IMR-90 (cell line): ENCODE results near the gene CHN2. TPM values are rescaled to one million over a fixed set of nuclear protein-coding genes. Genes with fewer than 3 reads are reported as not detected.

Source experiments
- ATAC-seq: fragments of 200-7000 bp; cut with Tn5 transposase; 2 replicates; pipeline ENCODE4 v1.9.1; 2020; ENCODE audit warnings: low read depth, mild to moderate bottlenecking, moderate library complexity
- BruUV-seq: library from RNA; stranded (reverse); fragments of 400-500 nt; replicated peaks from 2 replicates; lab custom pipeline; 2021; lab: Mats Ljungman, UMichigan
- CTCF ChIA-PET: fragments of 300-600 bp; formaldehyde crosslinking; extraction: SDS; loops from one replicate; lab custom pipeline; 2021; ENCODE audit warnings: antibody characterized with exemption; lab: Yijun Ruan, JAX
- POLR2A ChIA-PET: fragments of 300-600 bp; sonication (Branson Sonifier 250); formaldehyde crosslinking; loops from one replicate; lab custom pipeline; 2022; ENCODE audit warnings: antibody characterized with exemption; ENCODE audit not compliant: unreplicated experiment; lab: Charles Lee
- DNase-seq: peaks from one replicate; pipeline ENCODE4 v3.0.0; 2013
- H2AFZ ChIP-seq: replicated peaks from 2 replicates; pipeline ENCODE3; 2013; ENCODE audit warnings: low read length, mild to moderate bottlenecking; ENCODE audit not compliant: poor library complexity
- H2AK5ac ChIP-seq: 2 replicates; pipeline ENCODE4 v1.6.1; 2013; ENCODE audit warnings: low read depth, low read length, inconsistent platforms
- H2AK9ac ChIP-seq: replicated peaks from 2 replicates; pipeline ENCODE3; 2013; ENCODE audit warnings: mild to moderate bottlenecking, low read depth, low read length, moderate library complexity; ENCODE audit not compliant: poor library complexity
- H2BK120ac ChIP-seq: 2 replicates; pipeline ENCODE4 v1.6.1; 2013; ENCODE audit warnings: low read depth, low read length, inconsistent platforms
- H2BK15ac ChIP-seq: 3 replicates; pipeline ENCODE4 v1.6.1; 2013; ENCODE audit warnings: low read depth, low read length, inconsistent platforms
- H2BK20ac ChIP-seq: 2 replicates; pipeline ENCODE4 v1.6.1; 2013; ENCODE audit warnings: low read depth, mild to moderate bottlenecking, inconsistent platforms, low read length, moderate library complexity
- H2BK5ac ChIP-seq: 2 replicates; pipeline ENCODE4 v1.6.1; 2013; ENCODE audit warnings: mild to moderate bottlenecking, low read depth, low read length, inconsistent platforms; ENCODE audit not compliant: poor library complexity, severe bottlenecking
- H3K14ac ChIP-seq: replicated peaks from 2 replicates; pipeline ENCODE4 v1.6.1; 2013; ENCODE audit warnings: low read depth, low read length, inconsistent platforms
- H3K18ac ChIP-seq: 2 replicates; pipeline ENCODE4 v1.6.1; 2013; ENCODE audit warnings: low read depth, low read length, control low read depth
- H3K23ac ChIP-seq: 2 replicates; pipeline ENCODE4 v1.6.1; 2013; ENCODE audit warnings: low read depth, low read length, inconsistent platforms
- H3K27ac ChIP-seq: 2 replicates; pipeline ENCODE4 v1.5.1; 2013; ENCODE audit warnings: mild to moderate bottlenecking, control low read depth, low read length; ENCODE audit not compliant: insufficient read depth
- H3K27me3 ChIP-seq: 2 replicates; pipeline ENCODE4 v1.6.1; 2013; ENCODE audit warnings: low read length; ENCODE audit not compliant: control insufficient read depth, insufficient read depth
- H3K36me3 ChIP-seq: 2 replicates; pipeline ENCODE4 v1.6.1; 2013; ENCODE audit warnings: low read length, mixed read lengths; ENCODE audit not compliant: control insufficient read depth, insufficient read depth
- H3K4ac ChIP-seq: 2 replicates; pipeline ENCODE4 v1.6.1; 2013; ENCODE audit warnings: low read depth, low read length, inconsistent platforms
- H3K4me1 ChIP-seq: 2 replicates; pipeline ENCODE4 v1.6.1; 2013; ENCODE audit warnings: low read length, mixed read lengths; ENCODE audit not compliant: control insufficient read depth, insufficient read depth
- H3K4me2 ChIP-seq: 2 replicates; pipeline ENCODE4 v1.6.1; 2013; ENCODE audit warnings: low read depth, mild to moderate bottlenecking, control low read depth, low read length, moderate library complexity
- H3K4me3 ChIP-seq: 2 replicates; pipeline ENCODE4 v1.5.1; 2013; ENCODE audit warnings: low read depth, mild to moderate bottlenecking, control low read depth, low read length, moderate library complexity; ENCODE audit not compliant: insufficient read depth
- H3K56ac ChIP-seq: 2 replicates; pipeline ENCODE4 v1.6.1; 2013; ENCODE audit warnings: low read length, inconsistent platforms; ENCODE audit not compliant: insufficient read depth; ENCODE audit errors: extremely low read depth
- H3K79me1 ChIP-seq, 2 experiments: 2 replicates each; pipeline ENCODE4 v1.6.1; 2013; ENCODE audit warnings: low read length in 2 of 2, inconsistent platforms in 1 of 2, low read depth in 1 of 2
- H3K9ac ChIP-seq: 2 replicates; pipeline ENCODE4 v1.6.1; 2013; ENCODE audit warnings: low read depth, low read length, control low read depth
- H3K9me1 ChIP-seq: 2 replicates; pipeline ENCODE4 v1.6.1; 2013; ENCODE audit warnings: low read length, inconsistent platforms; ENCODE audit not compliant: insufficient read depth
- H3K9me3 ChIP-seq: 2 replicates; pipeline ENCODE4 v1.6.1; 2013; ENCODE audit warnings: low read length; ENCODE audit not compliant: control insufficient read depth, insufficient read depth
- H4K20me1 ChIP-seq: 2 replicates; pipeline ENCODE4 v1.6.1; 2013; ENCODE audit warnings: low read length, inconsistent platforms; ENCODE audit not compliant: insufficient read depth
- H4K5ac ChIP-seq: 2 replicates; pipeline ENCODE4 v1.6.1; 2013; ENCODE audit warnings: mild to moderate bottlenecking, low read depth, low read length, control low read depth
- H4K8ac ChIP-seq, 2 experiments: 2 replicates each; pipeline ENCODE4 v1.6.1; 2013; ENCODE audit warnings: low read depth in 2 of 2, low read length in 2 of 2, control low read depth in 1 of 2, inconsistent platforms in 1 of 2
- H4K91ac ChIP-seq: 2 replicates; pipeline ENCODE4 v1.6.1; 2013; ENCODE audit warnings: low read depth, low read length, inconsistent platforms; ENCODE audit not compliant: insufficient read depth
- BHLHE40 ChIP-seq: fragments of 150-350 bp; IDR thresholded peaks from 2 replicates; pipeline ENCODE4 v1.6.1; 2016; ENCODE audit warnings: mild to moderate bottlenecking, low read depth, low read length
- CEBPB ChIP-seq: IDR thresholded peaks from 2 replicates; pipeline ENCODE4 v1.6.1; 2012; ENCODE audit warnings: low read depth, low read length, improper control_type of control experiment
- CHD1 ChIP-seq: IDR thresholded peaks from 2 replicates; pipeline ENCODE4 v1.6.1; 2012; ENCODE audit warnings: low read depth, low read length, improper control_type of control experiment
- CTCF ChIP-seq: conservative IDR thresholded peaks from 2 replicates; pipeline ENCODE4 v1.5.1; 2012; ENCODE audit warnings: mild to moderate bottlenecking, low read depth, low read length, improper control_type of control experiment
- ELK1 ChIP-seq: fragments of 150-350 bp; IDR thresholded peaks from 2 replicates; pipeline ENCODE4 v1.6.1; 2016; ENCODE audit warnings: low read depth, mild to moderate bottlenecking, low read length, moderate library complexity, borderline replicate concordance
- FOS ChIP-seq: fragments of 150-350 bp; IDR thresholded peaks from 2 replicates; pipeline ENCODE4 v1.6.1; 2016; ENCODE audit warnings: low read depth, low read length
- MAFK ChIP-seq: IDR thresholded peaks from 2 replicates; pipeline ENCODE4 v1.6.1; 2012; ENCODE audit warnings: low read depth, low read length, improper control_type of control experiment
- MAZ ChIP-seq: IDR thresholded peaks from 2 replicates; pipeline ENCODE4 v1.6.1; 2012; ENCODE audit warnings: low read depth, mild to moderate bottlenecking, low read length, improper control_type of control experiment, moderate library complexity, borderline replicate concordance
- MXI1 ChIP-seq: IDR thresholded peaks from 2 replicates; pipeline ENCODE4 v1.6.1; 2012; ENCODE audit warnings: low read depth, mild to moderate bottlenecking, low read length, moderate library complexity, borderline replicate concordance
- NFE2L2 ChIP-seq: fragments of 150-350 bp; IDR thresholded peaks from 2 replicates; pipeline ENCODE4 v1.6.1; 2016; ENCODE audit warnings: low read depth, mild to moderate bottlenecking, low read length
- POLR2A ChIP-seq: IDR thresholded peaks from 2 replicates; pipeline ENCODE4 v1.6.1; 2012; ENCODE audit warnings: mild to moderate bottlenecking, low read depth, low read length
- RAD21 ChIP-seq: IDR thresholded peaks from 2 replicates; pipeline ENCODE4 v1.6.1; 2012; ENCODE audit warnings: low read length, improper control_type of control experiment
- RCOR1 ChIP-seq: IDR thresholded peaks from 2 replicates; pipeline ENCODE4 v1.6.1; 2012; ENCODE audit warnings: mild to moderate bottlenecking, low read length, improper control_type of control experiment; ENCODE audit not compliant: insufficient replicate concordance
- RFX5 ChIP-seq: IDR thresholded peaks from 2 replicates; pipeline ENCODE4 v1.8.0; 2012; ENCODE audit warnings: low read depth, mild to moderate bottlenecking, low read length, moderate library complexity
- SMC3 ChIP-seq: fragments of 150-350 bp; IDR thresholded peaks from 2 replicates; pipeline ENCODE4 v1.6.1; 2016; ENCODE audit warnings: low read depth, mild to moderate bottlenecking, antibody characterized with exemption, low read length, moderate library complexity
- USF2 ChIP-seq: fragments of 150-350 bp; IDR thresholded peaks from 2 replicates; pipeline ENCODE4 v1.6.1; 2017; ENCODE audit warnings: mild to moderate bottlenecking, antibody characterized with exemption, low read length, low read depth
- WGBS, 2 experiments: methylation state at CpG; one replicate each; pipeline versions ENCODE4 v1.1.5 to v1.1.7; 2013; ENCODE audit warnings: missing lambda C conversion rate in 2 of 2; ENCODE audit not compliant: insufficient read length in 1 of 2; ENCODE audit errors: extremely low coverage in 2 of 2; 5-methylcytosine and 5-hydroxymethylcytosine counted together
- dilution Hi-C: fragments of 300-500 bp; cut with HindIII; formaldehyde crosslinking; loops from one replicate; pipeline ENCODE4 v1.14.3; 2018; ENCODE audit warnings: low sequenced_read_pairs; ENCODE audit not compliant: unreplicated experiment
- in situ Hi-C: fragments of 300-500 bp; cut with MboI; formaldehyde crosslinking; loops from 3 replicates; pipeline ENCODE4 v1.14.3; 2019; ENCODE audit warnings: low sequenced_read_pairs, inconsistent platforms, mixed read lengths
- intact Hi-C: fragments of 100-400 bp; cut with micrococcal nuclease; formaldehyde crosslinking; loops from 2 replicates; pipeline ENCODE4 v1.10.0; 2022
- polyA plus RNA-seq, 3 experiments: library from polyadenylated mRNA; depleted of rRNA; stranded (reverse); fragments of >200 nt; gene quantifications; 2 replicates each; pipeline ENCODE4 v1.2.3, GENCODE V29; 2012; ENCODE audit warnings: low replicate concordance in 1 of 3
- total RNA-seq: library from RNA; depleted of rRNA; stranded (reverse); fragments of >200 nt; gene quantifications from 2 replicates; pipeline ENCODE4 v1.2.3, GENCODE V29; 2012

Gene CHN2
- total and polyA plus RNA-seq, 2 of the 4 experiments (the other 2 are of a cell fraction): not detected

GRCh38 chr7:29256693-29257002 lies 62.1 kb downstream of the CHN2 start:
- CTCF ChIA-PET: no interaction called here
- dilution Hi-C loops: no loop called here

More at GRCh38 chr7:29256693-29257002, 62.1 kb downstream of the CHN2 start:
- Histone ChIP-seq H2BK20ac (no peak overlapping the region), H4K20me1 (no peaks in the 10 kb centered on the region), H2BK5ac (no peak overlapping the region), H3K27ac (no peak overlapping the region), H3K4me1 (no peaks in the 10 kb centered on the region), H2AK5ac (no peak overlapping the region), H3K36me3 (no peaks in the 10 kb centered on the region), H3K4me2 (no peak overlapping the region), H3K27me3 (no peaks in the 10 kb centered on the region), H2BK120ac (no peak overlapping the region), H2AK9ac (no peak overlapping the region), H3K18ac (no peak overlapping the region), H3K14ac (no peak overlapping the region), H3K79me1 (no peaks in the 10 kb centered on the region), H2BK15ac (no peak overlapping the region), H3K23ac (no peak overlapping the region), H3K9me3 (no peaks in the 10 kb centered on the region), H4K91ac (no peak overlapping the region), H3K9me1 (no peaks in the 10 kb centered on the region), H4K8ac (no peak overlapping the region), H3K9ac (no peak overlapping the region), H2AFZ (no peak overlapping the region), H4K5ac (no peak overlapping the region), H3K4me3 (no peak overlapping the region), H3K56ac (no peak overlapping the region), H3K4ac (no peak overlapping the region)
- DNase-seq: no peak
- no TSS peak for BruUV-seq
- WGBS, 2 experiments: 40% methylated on average over 1 of the region's 5 CpGs; no CpG with 5 or more reads in 1 of the 2 experiments
- POLR2A ChIA-PET: no interaction called here
- intact Hi-C loops: no loop called here
- TF ChIP-seq POLR2A (no peak), ELK1 (no peak), SMC3 (no peak), CHD1 (no peak), RFX5 (no peak), RCOR1 (no peak), NFE2L2 (no peak), MXI1 (no peak), MAFK (no peak), RAD21 (no peak), CEBPB (no peak), USF2 (no peak), FOS (no peak), BHLHE40 (no peak), MAZ (no peak), CTCF (no peak)
- no peak for ATAC-seq
- in situ Hi-C loops: no loop called here
